Thoracic aorta (tissue), 2 donors: ENCODE measurements around the gene VPS54. TPM values are rescaled to one million over a fixed set of nuclear protein-coding genes. Genes with fewer than 3 reads are reported as not detected.

ENCODE experiments used
- ATAC-seq: fragments of 150-250 bp; one replicate; pipeline ENCODE4 v1.8.0; 2017; ENCODE audit warnings: low read depth; ENCODE audit not compliant: insufficient number of reproducible peaks, low FRiP score
- DNase-seq: peaks from one replicate; pipeline ENCODE4 v3.0.0-alpha.2; 2020; ENCODE audit warnings: low spot score
- H3K27ac ChIP-seq, 2 donors: fragments of 200-600 bp; sonication (generic); 1 replicate in 1 of 2; 2 replicates in 1 of 2; pipeline ENCODE4 v1.5.1; 2016; ENCODE audit warnings: mild to moderate bottlenecking in 2 of 2, moderate library complexity in 2 of 2
- H3K27me3 ChIP-seq: fragments of 200-600 bp; sonication (generic); replicated peaks from 2 replicates; pipeline ENCODE4 v1.6.0; 2016; ENCODE audit warnings: mild to moderate bottlenecking; ENCODE audit not compliant: insufficient read depth
- H3K36me3 ChIP-seq: fragments of 200-600 bp; sonication (generic); one replicate; pipeline ENCODE4 v1.5.1; 2016
- H3K4me1 ChIP-seq, 2 donors: fragments of 200-600 bp; sonication (generic); 1 replicate in 1 of 2; 2 replicates in 1 of 2; pipeline versions ENCODE4 v1.5.1 to v1.6.0; 2016; ENCODE audit warnings: low read depth in 2 of 2, mild to moderate bottlenecking in 1 of 2; ENCODE audit not compliant: control insufficient read depth in 1 of 2
- H3K4me3 ChIP-seq: fragments of 200-600 bp; sonication (generic); 2 replicates; pipeline ENCODE4 v1.5.1; 2016; ENCODE audit warnings: mild to moderate bottlenecking
- H3K9me3 ChIP-seq: fragments of 200-600 bp; sonication (generic); 2 replicates; pipeline ENCODE4 v1.5.1; 2016
- total RNA-seq, 2 donors: library from RNA; depleted of rRNA; stranded (reverse); fragments of >200 nt; gene quantifications; one replicate each; pipeline versions ENCODE4 v1.1.0 to v1.2.3, GENCODE V29; 2016
- TF ChIP-seq, protein P1 (sequence below): fragments of 200-600 bp; sonication (generic); IDR thresholded peaks from one replicate; pipeline ENCODE4 v1.5.1; 2019; ENCODE audit warnings: antibody characterized with exemption

VPS54 gene
- total RNA-seq, 2 donors from 2014 or later, result 20.0 to 22.1 TPM

DNA sequence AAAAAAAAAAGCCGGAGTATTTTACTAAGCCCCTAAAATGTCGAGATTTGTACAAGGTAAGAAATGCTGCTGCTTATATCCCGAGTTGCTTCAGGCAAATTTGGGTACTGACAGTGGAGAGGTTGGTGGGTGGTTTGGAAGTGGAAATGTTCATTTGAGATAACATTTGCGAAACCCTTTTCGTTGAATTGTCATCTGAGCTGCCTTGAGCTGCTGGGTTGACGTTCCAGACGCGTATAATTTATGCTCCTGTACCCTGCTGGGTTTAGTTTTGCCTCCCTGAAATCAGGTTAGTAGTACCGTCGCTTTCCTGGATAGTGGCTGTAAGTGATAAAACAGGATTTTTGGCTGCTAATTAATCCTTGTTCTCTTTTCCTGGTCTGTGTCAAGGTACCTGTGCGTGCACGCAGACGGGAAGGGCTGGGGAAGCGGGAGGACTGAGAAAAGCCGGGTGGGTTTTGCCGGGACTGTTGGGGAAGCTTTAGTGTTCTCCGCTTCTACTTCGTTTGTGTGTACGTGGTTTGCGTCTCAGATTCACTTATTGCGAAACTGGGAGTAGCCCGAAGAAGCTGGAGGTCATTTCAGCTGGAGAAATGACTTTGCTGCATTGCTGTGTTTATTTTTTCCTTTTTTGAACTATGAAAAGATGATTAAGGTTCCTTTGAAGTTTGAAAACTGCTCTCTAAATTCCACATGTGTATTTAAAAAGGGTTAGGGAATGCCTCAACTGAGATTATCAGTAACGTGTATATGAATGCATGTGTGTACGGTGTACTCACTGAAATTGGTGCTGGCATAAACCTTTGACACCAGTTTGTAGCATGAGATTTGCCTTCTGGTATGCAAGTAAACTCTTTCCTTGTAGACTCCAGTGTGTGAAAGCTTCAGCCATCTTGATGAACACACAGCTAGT, 176.8 kb downstream of the VPS54 start:
- Histone ChIP-seq H3K27me3 (no peaks in the 10 kb centered on the region), H3K4me3 (peak overlapping the region; percentile 89), H3K9me3 (no peaks in the 10 kb centered on the region), H3K36me3 (no peaks in the 10 kb centered on the region), H3K4me1 (peaks cover 40 to 63% of the 10 kb centered on the region in 2 donors), H3K27ac (peak overlapping the region; percentile 97)
- ATAC-seq, result no peak
- TF ChIP-seq, protein P1, sequence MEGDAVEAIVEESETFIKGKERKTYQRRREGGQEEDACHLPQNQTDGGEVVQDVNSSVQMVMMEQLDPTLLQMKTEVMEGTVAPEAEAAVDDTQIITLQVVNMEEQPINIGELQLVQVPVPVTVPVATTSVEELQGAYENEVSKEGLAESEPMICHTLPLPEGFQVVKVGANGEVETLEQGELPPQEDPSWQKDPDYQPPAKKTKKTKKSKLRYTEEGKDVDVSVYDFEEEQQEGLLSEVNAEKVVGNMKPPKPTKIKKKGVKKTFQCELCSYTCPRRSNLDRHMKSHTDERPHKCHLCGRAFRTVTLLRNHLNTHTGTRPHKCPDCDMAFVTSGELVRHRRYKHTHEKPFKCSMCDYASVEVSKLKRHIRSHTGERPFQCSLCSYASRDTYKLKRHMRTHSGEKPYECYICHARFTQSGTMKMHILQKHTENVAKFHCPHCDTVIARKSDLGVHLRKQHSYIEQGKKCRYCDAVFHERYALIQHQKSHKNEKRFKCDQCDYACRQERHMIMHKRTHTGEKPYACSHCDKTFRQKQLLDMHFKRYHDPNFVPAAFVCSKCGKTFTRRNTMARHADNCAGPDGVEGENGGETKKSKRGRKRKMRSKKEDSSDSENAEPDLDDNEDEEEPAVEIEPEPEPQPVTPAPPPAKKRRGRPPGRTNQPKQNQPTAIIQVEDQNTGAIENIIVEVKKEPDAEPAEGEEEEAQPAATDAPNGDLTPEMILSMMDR, result no peak
- DNase-seq, result no peak

Other genes starting within 250 kb of the VPS54 start
- gene UGP2, start 177.5 kb downstream of the VPS54 start, total RNA-seq, result 100 to 1,000 TPM; 103 to 176 TPM
- gene PELI1, start 125.0 kb upstream of the VPS54 start, total RNA-seq, result 10 to 100 TPM; 23.4 to 30.7 TPM